ENCODE measurements around the gene ADIPOQ.
A peak's percentile ranks its signal among the peaks of the same experiment; 100 is the strongest.

Gene ADIPOQ

GRCh38 chr3:186826976-186827857, 15.3 kb upstream of the ADIPOQ start:
- peak; percentile 69 for DNase-seq (ENCODE audit: low read depth)
- H3K4me3 ChIP-seq (ENCODE audit: control insufficient read depth, low read depth, low read length) = peak overlapping the region; percentile 51
- TF ChIP-seq CTCF (conservative IDR thresholded peaks at IDR 0.05; ENCODE audit: control insufficient read depth, insufficient read depth, low read depth, low read length) = no peak

- TF ChIP-seq CTCF (conservative IDR thresholded peaks at IDR 0.05; ENCODE audit: control insufficient read depth, insufficient read depth, low read depth, low read length) = no peak
- no peak overlapping the region for H3K4me3 ChIP-seq (ENCODE audit: control insufficient read depth, low read depth, low read length)
- no peak for DNase-seq (ENCODE audit: low read depth)
Measured at GRCh38 chr3:186828340-186828739, 14.2 kb upstream of the ADIPOQ start.

- DNase-seq (ENCODE audit: low read depth) = no peak
- no peak for TF ChIP-seq CTCF (conservative IDR thresholded peaks at IDR 0.05; ENCODE audit: control insufficient read depth, insufficient read depth, low read depth, low read length)
- no peak overlapping the region for H3K4me3 ChIP-seq (ENCODE audit: control insufficient read depth, low read depth, low read length)
Measured at GRCh38 chr3:186831798-186832197, 10.7 kb upstream of the ADIPOQ start.

- H3K4me3 ChIP-seq (ENCODE audit: control insufficient read depth, low read depth, low read length) = no peak overlapping the region
- TF ChIP-seq CTCF (conservative IDR thresholded peaks at IDR 0.05; ENCODE audit: control insufficient read depth, insufficient read depth, low read depth, low read length) = no peak
- DNase-seq (ENCODE audit: low read depth) = no peak
Measured at GRCh38 chr3:186832276-186832675, 10.2 kb upstream of the ADIPOQ start.

GRCh38 chr3:186839874-186840641, 2.5 kb upstream of the ADIPOQ start:
- TF ChIP-seq CTCF (conservative IDR thresholded peaks at IDR 0.05; ENCODE audit: control insufficient read depth, insufficient read depth, low read depth, low read length) = no peak
- peak; percentile 36 for DNase-seq (ENCODE audit: low read depth)
- H3K4me3 ChIP-seq (ENCODE audit: control insufficient read depth, low read depth, low read length) = no peak overlapping the region

- no peak for TF ChIP-seq CTCF (conservative IDR thresholded peaks at IDR 0.05; ENCODE audit: control insufficient read depth, insufficient read depth, low read depth, low read length)
- no peak overlapping the region for H3K4me3 ChIP-seq (ENCODE audit: control insufficient read depth, low read depth, low read length)
- no peak for DNase-seq (ENCODE audit: low read depth)
Measured at GRCh38 chr3:186841620-186842019, 890 bp upstream of the ADIPOQ start.
